ENCODE results near the gene EIF2B5.

EIF2B5 gene

DNA sequence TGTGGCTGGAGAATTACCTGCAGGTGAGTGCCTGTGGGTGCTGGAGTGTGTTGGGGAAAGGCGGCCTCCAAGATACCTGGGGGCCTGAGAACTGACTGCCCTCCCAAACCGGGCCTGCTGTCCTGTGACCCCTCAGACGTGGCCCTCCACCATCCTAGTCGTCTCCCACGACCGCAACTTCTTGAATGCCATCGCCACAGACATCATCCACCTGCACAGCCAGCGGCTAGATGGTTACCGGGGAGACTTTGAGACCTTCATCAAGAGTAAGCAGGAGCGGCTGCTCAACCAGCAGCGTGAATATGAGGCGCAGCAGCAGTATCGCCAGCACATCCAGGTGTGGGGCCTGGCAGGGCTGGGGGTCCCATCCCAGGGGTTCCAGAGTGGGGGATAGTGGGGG lies 54.3 kb downstream of the EIF2B5 start:
- Histone ChIP-seq H3K36me3 (ENCODE audit: insufficient read depth, low read length) (peaks cover 69% of the 10 kb centered on the region), H3K9me3 (ENCODE audit: insufficient read depth, low read length, severe bottlenecking) (no peaks in the 10 kb centered on the region), H3K9ac (ENCODE audit: low read depth, low read length) (no peak overlapping the region), H3K27ac (ENCODE audit: low read length) (no peak overlapping the region), H3K4me3 (ENCODE audit: low read depth in 1 of 2, low read length in 2 of 2) (no peak overlapping the region), H2AFZ (ENCODE audit: low read depth, low read length) (no peak overlapping the region), H3K79me2 (ENCODE audit: insufficient read depth, low read length) (peaks cover 33% of the 10 kb centered on the region), H4K20me1 (ENCODE audit: insufficient read depth, low read length) (peaks cover 22% of the 10 kb centered on the region), H3K4me1 (ENCODE audit: insufficient read depth, low read length) (peaks cover 29% of the 10 kb centered on the region), H3K27me3 (ENCODE audit: insufficient read depth, low read length, poor library complexity) (no peaks in the 10 kb centered on the region), H3K4me2 (ENCODE audit: insufficient read depth, low read length) (no peak overlapping the region)
- DNase-seq (no peak), ATAC-seq (ENCODE audit: insufficient read depth, low read depth) (no peak)
- TF ChIP-seq EZH2 (IDR thresholded peaks at IDR 0.05; ENCODE audit: borderline replicate concordance, low read depth, low read length, severe bottlenecking), result no peak
- TF ChIP-seq, protein P1, sequence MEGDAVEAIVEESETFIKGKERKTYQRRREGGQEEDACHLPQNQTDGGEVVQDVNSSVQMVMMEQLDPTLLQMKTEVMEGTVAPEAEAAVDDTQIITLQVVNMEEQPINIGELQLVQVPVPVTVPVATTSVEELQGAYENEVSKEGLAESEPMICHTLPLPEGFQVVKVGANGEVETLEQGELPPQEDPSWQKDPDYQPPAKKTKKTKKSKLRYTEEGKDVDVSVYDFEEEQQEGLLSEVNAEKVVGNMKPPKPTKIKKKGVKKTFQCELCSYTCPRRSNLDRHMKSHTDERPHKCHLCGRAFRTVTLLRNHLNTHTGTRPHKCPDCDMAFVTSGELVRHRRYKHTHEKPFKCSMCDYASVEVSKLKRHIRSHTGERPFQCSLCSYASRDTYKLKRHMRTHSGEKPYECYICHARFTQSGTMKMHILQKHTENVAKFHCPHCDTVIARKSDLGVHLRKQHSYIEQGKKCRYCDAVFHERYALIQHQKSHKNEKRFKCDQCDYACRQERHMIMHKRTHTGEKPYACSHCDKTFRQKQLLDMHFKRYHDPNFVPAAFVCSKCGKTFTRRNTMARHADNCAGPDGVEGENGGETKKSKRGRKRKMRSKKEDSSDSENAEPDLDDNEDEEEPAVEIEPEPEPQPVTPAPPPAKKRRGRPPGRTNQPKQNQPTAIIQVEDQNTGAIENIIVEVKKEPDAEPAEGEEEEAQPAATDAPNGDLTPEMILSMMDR (IDR thresholded peaks at IDR 0.05; ENCODE audit: borderline replicate concordance, extremely low read depth, low read length, poor library complexity, severe bottlenecking), result no peak

DNA sequence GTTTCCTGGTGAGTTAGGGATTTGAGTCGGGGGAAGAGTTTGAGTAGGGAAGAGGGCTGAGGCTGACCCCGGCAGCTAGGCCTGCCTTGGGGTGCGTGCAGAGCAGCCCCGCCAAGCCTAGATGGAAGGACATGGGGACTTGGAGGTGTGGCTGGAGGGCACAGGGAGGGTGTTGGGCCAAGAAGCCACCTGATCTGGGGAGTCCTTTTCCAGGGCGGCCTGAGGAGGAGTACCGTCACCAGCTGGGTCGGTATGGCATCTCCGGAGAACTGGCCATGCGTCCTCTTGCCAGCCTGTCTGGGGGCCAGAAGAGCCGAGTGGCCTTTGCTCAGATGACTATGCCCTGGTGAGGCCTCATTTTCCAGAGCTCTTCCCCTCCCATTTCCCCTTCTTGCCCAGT lies 57.7 kb downstream of the EIF2B5 start:
- Histone ChIP-seq H3K27me3 (ENCODE audit: insufficient read depth, low read length, poor library complexity) (no peaks in the 10 kb centered on the region), H3K79me2 (ENCODE audit: insufficient read depth, low read length) (peaks cover 14% of the 10 kb centered on the region), H4K20me1 (ENCODE audit: insufficient read depth, low read length) (peaks cover 12% of the 10 kb centered on the region), H2AFZ (ENCODE audit: low read depth, low read length) (no peak overlapping the region), H3K27ac (ENCODE audit: low read length) (no peak overlapping the region), H3K9ac (ENCODE audit: low read depth, low read length) (no peak overlapping the region), H3K9me3 (ENCODE audit: insufficient read depth, low read length, severe bottlenecking) (no peaks in the 10 kb centered on the region), H3K36me3 (ENCODE audit: insufficient read depth, low read length) (peaks cover 65% of the 10 kb centered on the region), H3K4me2 (ENCODE audit: insufficient read depth, low read length) (no peak overlapping the region), H3K4me3 (ENCODE audit: low read depth in 1 of 2, low read length in 2 of 2) (no peak overlapping the region), H3K4me1 (ENCODE audit: insufficient read depth, low read length) (peaks cover 4% of the 10 kb centered on the region; the same call in 1 of the 2 replicates)
- ATAC-seq (ENCODE audit: insufficient read depth, low read depth) (no peak), DNase-seq (no peak)
- no peak for TF ChIP-seq EZH2 (IDR thresholded peaks at IDR 0.05; ENCODE audit: borderline replicate concordance, low read depth, low read length, severe bottlenecking)
- TF ChIP-seq, protein P1 (IDR thresholded peaks at IDR 0.05; ENCODE audit: borderline replicate concordance, extremely low read depth, low read length, poor library complexity, severe bottlenecking), result no peak

DNA sequence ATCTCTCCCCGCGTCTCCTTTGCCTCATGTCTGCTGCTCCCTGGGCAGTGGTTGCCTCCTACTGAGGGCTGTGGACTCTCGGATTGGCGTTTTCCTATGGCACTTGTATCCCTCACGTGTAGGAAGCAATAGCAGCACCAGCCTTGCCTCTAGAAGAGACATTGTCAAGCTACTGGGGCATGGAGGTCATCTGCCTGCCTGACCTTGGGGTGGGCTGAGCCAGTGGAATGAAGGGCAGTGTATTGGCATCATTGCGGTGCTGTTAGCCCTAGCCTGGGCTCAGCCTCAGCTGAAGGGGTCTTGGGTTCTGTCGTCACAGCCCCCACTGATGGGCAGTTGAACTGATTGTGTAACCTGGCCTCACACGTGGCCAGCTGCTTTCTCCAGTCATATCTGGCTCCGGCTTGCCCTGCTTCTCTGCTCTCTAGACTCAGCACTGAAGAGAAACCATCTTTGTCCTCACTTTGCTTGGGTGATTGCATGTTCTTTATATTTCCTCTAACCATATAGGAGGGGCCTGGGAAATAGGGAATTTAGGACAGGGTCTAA lies 58.9 kb downstream of the EIF2B5 start:
- no peak for DNase-seq
- Histone ChIP-seq H3K4me2 (ENCODE audit: insufficient read depth, low read length) (no peak overlapping the region), H3K9me3 (ENCODE audit: insufficient read depth, low read length, severe bottlenecking) (no peaks in the 10 kb centered on the region), H4K20me1 (ENCODE audit: insufficient read depth, low read length) (peaks cover 9% of the 10 kb centered on the region), H3K79me2 (ENCODE audit: insufficient read depth, low read length) (peaks cover 2% of the 10 kb centered on the region), H3K27me3 (ENCODE audit: insufficient read depth, low read length, poor library complexity) (no peaks in the 10 kb centered on the region), H3K36me3 (ENCODE audit: insufficient read depth, low read length) (peaks cover 53% of the 10 kb centered on the region), H3K4me1 (ENCODE audit: insufficient read depth, low read length) (no peaks in the 10 kb centered on the region), H2AFZ (ENCODE audit: low read depth, low read length) (no peak overlapping the region), H3K4me3 (ENCODE audit: low read depth in 1 of 2, low read length in 2 of 2) (no peak overlapping the region), H3K9ac (ENCODE audit: low read depth, low read length) (no peak overlapping the region), H3K27ac (ENCODE audit: low read length) (no peak overlapping the region)
- TF ChIP-seq, protein P1 (IDR thresholded peaks at IDR 0.05; ENCODE audit: borderline replicate concordance, extremely low read depth, low read length, poor library complexity, severe bottlenecking), result no peak
- no peak for TF ChIP-seq EZH2 (IDR thresholded peaks at IDR 0.05; ENCODE audit: borderline replicate concordance, low read depth, low read length, severe bottlenecking)
- no peak for ATAC-seq (ENCODE audit: insufficient read depth, low read depth)

Measured in DND-41 (cell line).